NOMO-1 treated with dmso at 0.1 percent for 144 hours (cell line): ENCODE data around the gene ENPP4.
"Not testable (repeated sequence)": the region's sequence is repeated elsewhere in the genome, so short reads cannot be mapped to it uniquely, and the experiment has no call there.

Experiments used
- DNase-seq: peaks from one replicate; lab custom pipeline; 2025; ENCODE audit not compliant: unreplicated experiment; lab: John Stamatoyannopoulos, UW

The ENPP4 gene

DNA sequence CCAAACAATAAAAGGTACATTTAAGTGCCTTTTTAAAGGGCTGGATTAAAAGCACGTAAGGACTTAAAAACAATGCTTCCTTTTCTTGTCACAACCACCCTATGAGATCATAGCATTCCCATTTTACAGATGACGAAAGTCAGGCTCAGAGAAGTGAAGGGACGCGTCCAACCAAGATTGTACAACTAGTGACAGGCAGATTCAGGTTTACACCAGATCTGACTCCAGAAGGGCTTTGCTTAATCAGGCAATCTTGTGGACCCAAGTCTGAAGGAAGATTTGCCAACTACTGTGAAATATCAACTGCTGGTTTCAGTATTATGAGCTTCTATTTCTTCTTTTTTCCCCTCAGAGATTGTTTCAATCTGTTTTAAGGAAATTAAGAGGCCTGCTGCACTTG, 877 bp downstream of the ENPP4 start:
- DNase-seq, result peak; percentile 54

DNA sequence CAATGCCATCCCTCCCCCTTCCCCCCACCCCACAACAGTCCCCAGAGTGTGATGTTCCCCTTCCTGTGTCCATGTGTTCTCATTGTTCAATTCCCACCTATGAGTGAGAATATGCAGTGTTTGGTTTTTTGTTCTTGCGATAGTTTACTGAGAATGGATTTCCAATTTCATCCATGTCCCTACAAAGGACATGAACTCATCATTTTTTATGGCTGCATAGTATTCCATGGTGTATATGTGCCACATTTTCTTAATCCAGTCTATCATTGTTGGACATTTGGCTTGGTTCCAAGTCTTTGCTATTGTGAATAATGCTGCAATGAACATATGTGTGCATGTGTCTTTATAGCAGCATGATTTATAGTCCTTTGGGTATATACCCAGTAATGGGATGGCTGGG, 1.5 kb downstream of the ENPP4 start:
- DNase-seq, result not testable (repeated sequence)

DNA sequence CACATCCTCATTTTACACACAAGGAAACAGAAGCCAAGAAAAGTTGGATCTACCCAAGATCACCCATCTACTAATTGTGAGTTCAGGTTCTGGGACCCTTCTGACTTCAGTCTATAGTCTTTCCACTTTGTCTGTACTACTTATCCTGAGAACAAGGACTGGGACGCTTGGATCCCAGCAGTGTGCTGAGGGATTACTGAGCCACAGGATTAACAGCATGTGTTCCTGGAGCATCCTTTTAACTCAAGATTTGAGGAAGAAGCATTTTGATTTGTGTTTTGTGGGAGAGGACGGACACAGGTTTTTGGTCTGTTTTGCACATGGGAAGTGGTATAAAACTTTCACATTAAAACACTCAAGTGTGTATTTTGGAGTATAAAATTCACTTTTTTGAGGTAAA, 4.4 kb downstream of the ENPP4 start:
- DNase-seq, result no peak

DNA sequence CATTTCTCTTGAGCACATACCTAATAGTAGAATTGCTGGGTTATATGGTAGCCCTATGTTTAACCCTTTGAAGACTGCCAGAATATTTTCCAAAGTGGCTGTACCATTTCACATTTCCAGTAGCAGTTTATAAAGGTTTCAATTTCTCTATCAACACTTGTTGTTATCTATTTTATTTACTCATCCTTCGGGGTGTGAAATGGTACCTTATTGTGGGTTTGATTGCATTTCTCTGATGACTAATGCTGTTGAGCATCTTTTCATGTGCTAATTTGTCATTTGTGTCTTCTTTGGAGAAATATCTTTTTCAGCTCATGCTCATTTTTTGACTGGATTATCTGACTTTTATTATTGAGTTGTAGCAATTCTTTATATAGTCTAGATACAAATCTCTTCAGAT, 5.4 kb downstream of the ENPP4 start:
- DNase-seq, result no peak

DNA sequence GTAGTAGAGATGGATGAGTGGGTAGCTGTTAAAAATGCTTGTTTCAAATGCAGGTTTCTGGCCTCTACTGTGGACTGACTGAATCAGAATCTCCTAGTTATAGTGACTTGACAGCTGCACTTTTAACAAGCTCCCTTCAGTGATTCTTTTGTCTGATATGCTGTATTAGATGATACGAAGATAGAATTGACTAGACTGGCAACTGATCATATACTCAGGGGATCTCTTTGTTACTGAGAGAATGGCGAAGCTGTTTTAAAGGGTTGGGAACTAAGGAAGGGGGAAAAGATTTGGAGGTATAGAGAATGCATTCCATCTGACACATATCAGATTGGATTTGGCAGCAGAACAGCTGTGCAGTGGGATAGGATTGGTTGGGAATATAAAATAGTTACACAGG, 7.0 kb downstream of the ENPP4 start:
- DNase-seq, result no peak

DNA sequence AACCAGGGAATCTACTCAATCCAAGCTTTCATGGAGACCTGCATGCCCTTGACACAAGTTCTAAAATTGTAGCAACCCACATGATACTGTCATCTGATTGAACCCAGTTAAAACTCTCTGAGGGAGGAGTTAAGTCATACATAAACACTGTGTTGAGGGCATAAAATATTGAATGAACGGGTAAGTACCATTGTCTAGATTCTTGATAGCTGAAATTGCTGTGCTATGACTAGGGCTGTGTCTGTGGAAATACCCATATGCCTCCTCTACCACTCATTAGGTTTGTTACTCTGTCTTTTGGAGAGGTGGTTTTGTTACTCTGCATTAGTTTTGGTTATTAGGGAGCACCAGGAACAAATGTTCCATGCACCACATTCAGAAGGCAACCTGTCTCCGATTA, 7.6 kb downstream of the ENPP4 start:
- no peak for DNase-seq

DNA sequence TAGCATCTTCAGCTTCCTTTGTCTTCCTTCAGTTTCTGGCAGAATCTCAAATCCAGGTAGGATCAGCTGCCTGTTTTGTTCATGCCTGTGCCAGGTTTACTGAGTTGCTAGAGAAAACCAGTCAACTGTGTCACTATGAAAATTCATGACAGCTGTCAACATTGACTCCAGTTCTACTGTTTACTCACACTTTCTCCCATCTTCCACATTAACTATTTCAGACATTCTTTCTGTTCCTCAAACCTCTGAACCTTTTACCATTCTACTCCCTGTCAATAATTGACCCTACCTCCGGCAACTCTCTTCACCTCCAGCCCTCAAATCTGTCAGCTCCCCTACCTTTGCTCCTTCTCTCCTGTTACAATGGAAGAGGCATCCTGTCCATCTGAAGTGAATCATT, 8.5 kb downstream of the ENPP4 start:
- DNase-seq, result no peak

DNA sequence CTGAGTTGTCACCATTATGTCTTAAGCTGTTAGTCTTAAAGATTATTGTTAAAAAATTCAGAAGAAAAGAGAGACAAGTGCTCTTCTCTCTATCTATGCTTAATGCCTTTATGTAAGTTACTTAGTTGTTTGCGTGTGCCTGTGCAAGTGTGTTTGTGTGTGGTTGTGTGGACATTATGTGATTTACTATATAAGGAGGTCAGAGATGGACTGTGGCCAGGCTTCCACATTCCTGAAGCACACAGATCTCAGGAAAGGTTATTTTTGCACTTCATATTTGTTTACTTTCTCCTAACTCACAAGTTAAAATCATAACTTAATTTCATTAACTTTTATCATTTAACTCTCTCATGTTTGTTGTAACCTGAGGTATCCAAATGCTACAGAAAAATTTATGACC, 14.5 kb downstream of the ENPP4 start:
- DNase-seq, result no peak

DNA sequence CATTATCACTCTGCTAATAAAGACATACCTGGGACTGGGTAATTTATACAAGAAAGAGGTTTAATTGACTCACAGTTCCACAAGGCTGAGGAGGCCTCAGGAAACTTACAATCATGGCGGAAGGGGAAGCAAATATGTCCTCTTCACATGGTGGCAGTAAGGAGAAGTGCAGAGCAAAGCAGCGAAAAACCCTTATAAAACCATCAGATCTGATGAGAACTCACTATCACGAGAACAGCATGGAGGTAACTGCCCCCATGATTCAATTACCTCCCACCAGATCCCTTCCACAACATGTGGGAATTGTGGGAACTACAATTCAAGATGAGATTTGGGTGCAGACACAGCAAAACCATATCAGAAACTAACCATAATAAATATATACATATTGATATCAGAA, 19.3 kb downstream of the ENPP4 start:
- DNase-seq, result not testable (repeated sequence)

DNA sequence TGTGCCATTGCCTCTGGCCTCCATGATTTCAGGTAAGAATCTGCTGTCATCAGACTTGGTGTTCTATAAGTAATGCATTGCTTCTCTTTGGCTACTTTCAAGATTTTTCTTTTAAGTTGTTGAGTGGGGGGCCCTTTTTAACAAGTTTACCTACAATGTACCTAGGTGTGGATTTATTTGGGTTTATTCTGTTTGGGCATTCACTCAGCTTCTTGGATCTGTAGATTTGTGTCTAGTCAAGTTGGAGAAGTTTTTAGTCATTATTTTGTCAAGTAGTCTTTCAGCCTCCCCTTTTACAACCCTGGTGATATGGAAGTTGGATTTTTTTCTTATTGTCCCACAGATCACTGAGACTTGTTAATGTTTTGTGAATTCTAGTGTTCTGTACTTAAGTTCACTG, 26.9 kb downstream of the ENPP4 start:
- no peak for DNase-seq

DNA sequence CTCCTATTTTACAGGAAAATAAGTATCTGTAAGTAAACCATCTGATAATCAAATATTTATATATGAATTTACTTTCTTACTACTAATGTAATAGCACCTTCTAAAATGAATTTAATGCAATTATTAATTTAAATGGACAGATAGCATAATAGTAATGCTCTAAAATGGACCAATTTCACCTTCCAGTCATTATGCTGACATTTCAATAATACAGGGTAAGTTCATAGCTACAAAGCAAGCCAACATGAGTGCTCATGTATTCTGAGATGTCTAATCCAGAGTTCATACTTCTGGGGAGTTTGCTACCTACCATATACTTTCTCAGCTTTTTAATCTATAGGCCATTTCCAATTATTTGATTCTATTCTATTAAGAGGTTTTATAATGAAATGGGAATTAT, 29.4 kb downstream of the ENPP4 start:
- no peak for DNase-seq

DNA sequence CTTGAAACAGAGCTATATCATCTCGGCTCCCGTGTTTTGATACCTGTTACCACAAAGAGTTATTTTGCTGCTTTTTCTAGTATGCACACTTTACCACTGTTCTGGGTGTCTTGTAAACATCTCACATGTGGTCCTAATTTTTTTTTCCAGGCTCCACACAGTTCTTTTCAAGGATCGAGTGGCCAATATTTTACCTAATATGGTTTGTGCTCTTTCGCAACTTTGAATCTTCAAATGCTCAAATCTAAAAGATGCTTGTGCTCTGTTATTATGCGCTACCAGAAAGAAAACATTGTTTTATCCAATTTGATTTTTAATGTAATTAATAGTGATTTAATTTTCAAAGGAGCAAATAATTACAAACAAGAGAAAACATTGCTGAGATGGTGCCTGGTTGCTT, 30.3 kb downstream of the ENPP4 start:
- no peak for DNase-seq

DNA sequence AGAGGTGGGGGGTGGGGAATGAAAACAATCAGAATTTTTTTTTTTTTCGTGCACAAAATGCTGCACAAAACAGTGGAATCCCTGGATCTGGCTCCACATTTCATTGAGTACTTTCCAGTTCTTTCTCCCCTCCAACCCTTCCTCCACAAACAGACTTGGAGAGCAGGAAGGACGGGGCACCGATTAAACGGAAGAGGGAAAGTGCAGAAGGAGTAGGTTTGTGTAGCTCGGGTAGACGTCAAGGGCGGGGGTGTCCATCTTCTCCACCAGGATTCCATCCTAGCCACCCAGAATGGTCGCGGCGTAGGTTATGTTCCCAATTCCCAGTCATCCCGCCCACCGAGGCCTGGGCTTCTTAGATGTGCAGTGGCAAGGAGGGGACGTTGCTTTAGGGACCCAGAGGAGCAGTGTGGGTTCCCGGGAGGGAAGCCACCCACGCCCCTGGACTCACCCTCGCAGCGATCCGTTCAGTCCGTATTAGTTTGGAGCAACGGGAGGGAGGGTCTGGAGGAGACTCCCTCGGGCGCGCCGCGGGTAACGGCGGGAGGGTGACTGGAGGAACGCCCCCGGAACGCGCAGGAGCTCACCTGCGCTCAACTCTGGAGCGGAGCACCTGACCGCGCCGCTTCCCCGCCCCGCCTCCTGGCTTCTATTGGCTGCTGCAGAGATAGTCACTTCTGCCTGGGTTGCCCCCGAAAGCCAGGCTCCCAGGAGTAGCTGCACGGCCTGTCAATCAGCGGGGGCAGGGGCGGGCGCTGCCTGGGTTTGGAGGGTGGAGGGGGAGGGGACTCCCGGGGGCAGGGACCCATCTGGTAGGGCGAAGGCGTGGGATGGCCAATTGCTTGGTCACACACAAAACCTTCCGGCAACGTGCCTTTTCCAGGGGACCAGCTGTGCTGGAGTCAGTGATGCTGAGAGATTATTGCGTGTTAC, 40.8 kb downstream of the ENPP4 start, which contains the start of gene ENPP5:
TSS of gene ENPP5 (minus strand) at position 624 of the 933 bp plus-strand sequence. CDS start 2,718 bp downstream, outside the sequence.
- DNase-seq, result no peak

DNA sequence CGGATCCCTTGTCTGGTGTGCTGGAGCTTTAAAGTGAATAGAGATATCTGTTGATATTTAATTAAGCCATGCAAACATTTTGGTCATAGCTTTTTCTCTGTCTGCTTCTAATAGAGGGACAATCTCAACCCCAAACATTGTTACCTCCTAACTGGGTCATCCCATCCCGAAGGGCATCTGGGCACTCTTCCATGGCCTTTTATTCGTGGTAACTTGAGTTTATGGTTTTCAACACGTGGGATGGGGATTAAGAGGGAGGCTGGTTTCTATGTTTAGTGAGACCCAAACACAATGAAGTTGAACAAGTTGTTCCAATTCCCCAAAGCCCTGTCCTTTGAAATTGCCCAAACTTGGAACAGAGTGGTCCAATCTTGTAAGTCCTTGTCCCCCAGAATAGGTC, 42.4 kb downstream of the ENPP4 start:
- DNase-seq, result no peak

DNA sequence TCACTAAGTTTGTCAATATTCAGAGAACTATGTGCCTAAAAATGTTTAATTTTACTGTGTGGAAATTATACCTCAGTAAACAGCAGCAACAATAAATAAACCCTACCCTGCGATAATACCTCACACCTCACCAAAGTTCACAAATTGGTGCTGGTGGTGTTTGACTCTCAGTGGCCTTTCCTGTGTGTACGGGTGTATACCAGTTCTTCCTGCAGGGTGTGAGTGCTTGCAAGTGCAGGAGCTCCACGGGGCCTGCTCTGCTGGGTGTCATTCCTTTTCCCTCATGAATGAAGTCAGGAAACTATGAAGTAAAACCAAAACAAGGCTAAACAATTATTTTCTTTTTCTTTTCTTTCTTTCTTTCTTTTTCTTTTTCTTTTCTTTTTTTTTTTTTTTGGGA, 45.1 kb downstream of the ENPP4 start:
- DNase-seq, result no peak

DNA sequence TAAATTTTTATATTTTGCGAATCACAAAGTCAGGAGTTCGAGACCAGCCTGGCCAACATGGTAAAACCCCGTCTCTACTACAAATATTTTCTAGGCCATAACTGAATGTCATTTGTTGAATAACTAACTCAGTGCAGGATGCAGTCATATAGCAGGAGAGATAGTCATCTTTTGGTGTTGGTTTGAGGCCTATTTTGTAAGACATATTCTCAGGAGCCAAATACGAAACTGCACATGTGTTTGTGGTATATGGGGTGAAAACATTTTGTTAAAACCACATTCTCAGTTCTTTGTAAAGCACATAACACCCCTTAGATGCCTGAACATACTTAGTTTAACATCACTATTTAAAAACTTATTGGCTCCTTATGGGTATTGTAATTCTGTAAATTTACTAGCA, 45.7 kb downstream of the ENPP4 start:
- no peak for DNase-seq

DNA sequence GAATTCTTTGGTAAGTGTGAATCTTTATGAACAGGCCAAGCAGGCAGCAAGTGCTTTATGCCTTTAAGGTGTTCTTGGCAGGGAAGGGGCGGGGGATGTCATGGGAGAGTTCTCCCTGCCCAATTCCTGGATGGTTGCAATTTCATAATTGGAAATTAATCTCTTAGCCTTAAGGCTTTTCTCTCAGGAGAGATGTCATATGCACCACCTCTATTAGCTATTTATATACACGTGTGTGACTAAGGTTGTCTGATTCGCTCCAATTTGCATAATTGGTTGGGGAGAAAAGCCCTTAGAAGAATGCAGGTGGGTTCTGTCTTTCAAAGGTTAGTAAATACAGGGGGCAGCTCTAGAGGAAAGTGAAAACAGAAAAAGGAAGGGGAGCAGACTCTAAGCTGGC, 46.2 kb downstream of the ENPP4 start:
- DNase-seq, result no peak

DNA sequence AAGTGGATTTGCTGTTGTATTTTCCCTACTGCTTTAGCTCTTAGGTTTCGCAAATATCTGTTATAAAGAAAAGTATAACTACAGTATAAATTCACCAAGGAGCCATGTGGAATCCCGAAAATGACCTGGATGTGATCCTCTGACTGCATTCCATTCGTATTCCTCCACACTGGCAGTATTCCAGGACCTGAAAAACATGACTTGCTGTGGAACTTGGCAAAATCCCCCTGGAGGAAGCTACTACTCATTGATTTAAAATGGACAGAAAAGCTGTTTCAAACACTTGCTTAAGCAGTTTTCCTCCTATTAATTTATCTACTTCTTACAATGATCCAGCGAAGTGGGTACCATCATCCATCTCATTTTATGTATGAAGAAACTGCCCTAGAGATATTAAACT, 54.3 kb downstream of the ENPP4 start:
- no peak for DNase-seq

DNA sequence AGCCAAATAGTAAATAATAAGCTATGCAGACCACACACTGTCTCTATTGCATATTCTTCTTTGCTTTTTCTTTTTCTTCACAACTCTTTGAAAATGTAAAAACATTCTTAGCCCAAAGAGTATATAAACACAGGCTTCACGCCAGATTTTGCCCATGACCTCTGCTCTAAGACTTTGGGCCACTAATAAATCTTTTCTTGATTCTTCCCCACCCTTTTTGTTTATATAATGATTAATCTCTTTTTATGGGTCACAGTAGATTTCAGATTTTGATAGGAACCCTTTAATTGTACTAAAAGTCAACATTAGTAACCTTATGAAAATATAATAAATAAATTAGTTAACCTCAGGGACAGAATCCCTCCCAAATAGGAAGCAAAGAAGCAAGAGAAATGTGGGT, 56.8 kb downstream of the ENPP4 start:
- no peak for DNase-seq

DNA sequence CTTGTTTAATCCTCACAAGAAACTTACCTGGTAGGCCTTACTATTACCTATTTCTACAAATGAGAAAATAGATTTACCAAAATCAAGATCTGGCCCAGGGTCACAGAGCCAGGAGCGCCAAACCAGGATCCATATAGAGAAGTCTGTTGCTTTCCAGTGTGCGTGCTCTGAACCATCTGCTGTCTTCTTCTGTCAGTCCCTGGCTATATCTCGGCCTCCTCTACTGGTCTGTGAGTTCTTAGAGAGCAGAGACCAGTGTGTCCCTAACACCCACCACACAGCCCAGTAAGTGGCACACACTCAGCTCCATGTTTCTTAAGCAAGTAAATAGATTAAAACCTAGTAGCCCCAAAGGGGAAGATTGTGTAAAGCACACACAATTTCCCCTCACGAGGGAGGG, 59.9 kb downstream of the ENPP4 start:
- DNase-seq, result no peak

DNA sequence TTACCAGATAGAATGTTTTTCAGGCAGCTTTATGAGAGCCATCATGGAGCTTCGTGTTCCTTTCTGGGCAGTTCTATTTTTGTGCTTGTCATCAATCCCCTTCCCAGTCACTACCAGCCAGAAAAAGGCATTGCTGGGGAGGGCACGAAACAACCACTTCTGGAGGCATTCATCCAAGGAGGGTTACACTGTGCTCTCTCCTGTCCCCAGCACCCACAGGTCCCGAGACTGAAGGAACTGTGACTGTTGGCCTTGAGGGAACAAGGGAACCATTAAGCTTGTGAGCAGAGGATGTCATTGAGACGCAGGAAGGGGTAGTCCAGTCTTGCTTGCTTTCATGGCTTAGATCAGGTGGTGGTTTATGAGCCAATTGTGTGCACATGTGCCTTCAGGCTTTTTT, 61.1 kb downstream of the ENPP4 start:
- no peak for DNase-seq

DNA sequence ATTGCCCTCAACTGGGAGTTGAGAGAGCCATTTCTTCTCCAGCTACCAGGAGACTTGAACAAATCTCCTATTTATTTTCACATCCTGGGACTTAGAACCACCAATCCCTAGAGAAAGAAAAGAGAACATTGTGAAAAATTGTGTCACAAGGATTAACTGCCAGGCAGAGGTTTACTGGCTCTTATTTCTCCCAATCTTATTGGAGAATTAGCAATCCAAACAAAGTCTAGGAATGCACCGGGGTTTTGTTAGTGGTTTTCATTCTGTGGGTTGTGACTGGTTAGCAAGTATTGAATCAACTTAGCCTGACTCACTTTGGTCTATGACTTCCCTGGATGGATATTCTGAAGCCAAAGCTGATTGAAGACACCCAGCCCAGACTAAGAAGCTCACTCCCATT, 62.2 kb downstream of the ENPP4 start:
- DNase-seq, result no peak
